GM12873 (cell line): Measurements from ENCODE around the gene THAP4.

Experiments
- CTCF ChIP-seq: IDR thresholded peaks from 2 replicates; pipeline ENCODE4 v1.5.1; 2012; ENCODE audit warnings: low read depth, mild to moderate bottlenecking, moderate library complexity, low read length, control low read depth; ENCODE audit not compliant: insufficient read depth; ENCODE audit errors: missing control alignments

The THAP4 gene

GRCh38 chr2:241597561-241597960 lies 39.4 kb downstream of the THAP4 start:
- no peak for TF ChIP-seq CTCF

GRCh38 chr2:241595600-241596140 lies 41.3 kb downstream of the THAP4 start:
- TF ChIP-seq CTCF: peak; percentile 58

- no peak for TF ChIP-seq CTCF
Measured at GRCh38 chr2:241593271-241593670, 43.7 kb downstream of the THAP4 start.

GRCh38 chr2:241592126-241592845 lies 44.7 kb downstream of the THAP4 start:
- no peak for TF ChIP-seq CTCF

GRCh38 chr2:241586564-241587264 lies 50.2 kb downstream of the THAP4 start:
- no peak for TF ChIP-seq CTCF

GRCh38 chr2:241584436-241584835 lies 52.5 kb downstream of the THAP4 start:
- TF ChIP-seq CTCF: no peak

GRCh38 chr2:241582806-241583205 lies 54.2 kb downstream of the THAP4 start:
- TF ChIP-seq CTCF: no peak
